Thymus (tissue), 11 donors: Measurements from ENCODE around the gene SMIM31. TPM values are rescaled to one million over a fixed set of nuclear protein-coding genes. Genes with fewer than 3 reads are reported as not detected.
A peak's percentile ranks its signal among the peaks of the same experiment; 100 is the strongest.

Experiments
- DNase-seq, 9 donors: peaks; one replicate each; pipeline ENCODE4 v3.0.0-alpha.2; 2013; ENCODE audit warnings: low spot score in 9 of 9, low read depth in 6 of 9, missing footprints in 1 of 9
- H3K27ac ChIP-seq, 2 donors: one replicate each; pipeline ENCODE4 v1.5.1; 2013; ENCODE audit warnings: control low read depth in 1 of 2, low read depth in 1 of 2, low read length in 1 of 2, mild to moderate bottlenecking in 1 of 2, moderate library complexity in 1 of 2
- H3K27me3 ChIP-seq, 2 donors: one replicate each; pipeline ENCODE4 v1.5.1; 2013; ENCODE audit warnings: low read length in 1 of 2; ENCODE audit not compliant: control insufficient read depth in 2 of 2, insufficient read depth in 1 of 2
- H3K36me3 ChIP-seq, 2 donors: one replicate each; pipeline ENCODE4 v1.5.1; 2013; ENCODE audit warnings: low read length in 1 of 2, mild to moderate bottlenecking in 1 of 2, moderate library complexity in 1 of 2; ENCODE audit not compliant: control insufficient read depth in 2 of 2, insufficient read depth in 2 of 2
- H3K4me1 ChIP-seq, 2 donors: one replicate each; pipeline ENCODE4 v1.5.1; 2013; ENCODE audit warnings: low read length in 2 of 2; ENCODE audit not compliant: control insufficient read depth in 2 of 2, insufficient read depth in 2 of 2
- H3K4me3 ChIP-seq, 2 donors: one replicate each; pipeline ENCODE4 v1.5.1; 2013; ENCODE audit warnings: low read length in 2 of 2, control low read depth in 1 of 2, mild to moderate bottlenecking in 1 of 2
- H3K9me3 ChIP-seq, 2 donors: one replicate each; pipeline ENCODE4 v1.5.1; 2013; ENCODE audit warnings: low read length in 1 of 2, mild to moderate bottlenecking in 1 of 2; ENCODE audit not compliant: control insufficient read depth in 2 of 2, insufficient read depth in 1 of 2
- WGBS: extraction: QIAGEN DNeasy Blood & Tissue Kit; methylation state at CpG from one replicate; pipeline ENCODE4 v1.1.7; 2013; 5-methylcytosine and 5-hydroxymethylcytosine counted together
- polyA plus RNA-seq: library from polyadenylated mRNA; stranded (reverse); fragments of 200-250 nt; gene quantifications from one replicate; pipeline ENCODE4 v1.2.3, GENCODE V29; 2013
- total RNA-seq: library from RNA; stranded (reverse); fragments of 120-200 nt; gene quantifications from one replicate; pipeline ENCODE4 v1.2.4, GENCODE V29; 2013
- donor health status: healthy.

SMIM31 gene
- total and polyA plus RNA-seq, 2 donors, result 0.02 TPM; not detected in 1

DNA sequence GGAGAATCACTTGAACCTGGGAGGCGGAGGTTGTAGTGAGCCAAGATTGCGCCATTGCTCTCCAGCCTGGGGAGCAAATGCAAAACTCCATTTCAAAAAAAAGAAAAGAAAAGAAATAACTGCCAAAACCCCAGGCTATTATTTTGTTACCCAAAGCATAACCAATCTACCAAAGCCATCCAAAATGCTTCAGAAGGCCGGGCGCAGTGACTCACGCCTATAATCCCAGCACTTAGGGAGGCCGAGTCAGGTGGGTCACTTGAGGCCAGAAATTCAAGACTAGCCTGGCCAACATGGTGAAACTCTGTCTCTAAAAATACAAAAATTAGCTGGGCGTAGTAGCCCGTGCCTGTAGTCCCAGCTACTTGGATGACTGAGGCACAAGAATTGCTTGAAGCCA, 49.8 kb downstream of the SMIM31 start:
- DNase-seq, result no peak
- no peaks in the 10 kb centered on the region for H3K4me1 ChIP-seq
- 96% methylated on average over 8 of the region's 8 CpGs for WGBS
- H3K27ac ChIP-seq, result no peak overlapping the region
- H3K27me3 ChIP-seq, result no peaks in the 10 kb centered on the region
- no peaks in the 10 kb centered on the region for H3K36me3 ChIP-seq
- no peak overlapping the region for H3K4me3 ChIP-seq
- H3K9me3 ChIP-seq, result no peaks in the 10 kb centered on the region

DNA sequence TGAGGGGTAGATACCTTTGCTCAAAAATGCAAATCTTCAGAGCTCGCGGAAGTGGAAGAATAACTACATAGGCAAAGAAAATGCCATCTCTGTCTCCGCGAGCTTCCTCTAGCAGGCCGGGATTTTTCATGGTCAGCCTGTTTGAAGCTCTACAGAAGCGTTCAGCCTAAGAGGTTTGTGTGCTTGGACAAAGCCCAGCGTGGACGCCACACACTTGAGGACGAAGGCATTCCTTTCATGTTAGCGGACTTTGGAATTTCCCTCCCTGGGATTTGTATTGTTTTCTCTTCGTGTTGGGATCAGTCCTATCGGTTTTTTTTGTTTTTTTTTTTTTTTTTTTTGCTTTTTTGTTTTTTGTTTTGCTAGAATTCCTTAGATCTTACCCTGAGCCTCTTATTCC, 53.7 kb downstream of the SMIM31 start:
- WGBS, result 80% methylated on average over 12 of the region's 12 CpGs
- no peaks in the 10 kb centered on the region for H3K27me3 ChIP-seq
- H3K4me1 ChIP-seq, result no peaks in the 10 kb centered on the region
- no peaks in the 10 kb centered on the region for H3K36me3 ChIP-seq
- peak in 2 of 9 donors; percentile 1 to 2 for DNase-seq
- H3K27ac ChIP-seq, result no peak overlapping the region
- no peak overlapping the region for H3K4me3 ChIP-seq
- no peaks in the 10 kb centered on the region for H3K9me3 ChIP-seq

DNA sequence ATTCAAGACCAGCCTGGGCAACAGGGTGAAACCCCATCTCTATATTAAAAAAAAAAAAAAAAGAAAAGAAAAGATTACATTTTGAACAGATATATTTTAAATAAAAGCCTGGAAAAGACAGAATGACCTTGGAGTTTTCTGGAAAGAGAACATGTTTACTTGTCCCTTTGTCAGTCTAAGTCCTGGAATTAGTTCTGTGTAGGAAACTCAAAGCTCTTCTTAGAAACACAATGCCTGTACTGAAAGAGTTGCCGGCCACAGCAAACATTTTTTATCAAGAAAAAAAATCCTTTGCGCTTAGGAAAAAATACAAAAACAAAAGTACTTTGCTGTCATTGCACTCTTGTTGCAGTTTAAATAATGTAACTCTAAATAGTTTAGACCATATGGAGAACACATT, 59.6 kb downstream of the SMIM31 start:
- H3K27me3 ChIP-seq, result no peaks in the 10 kb centered on the region
- WGBS, result 90% methylated on average over 2 of the region's 2 CpGs
- no peak overlapping the region for H3K4me3 ChIP-seq
- no peaks in the 10 kb centered on the region for H3K9me3 ChIP-seq
- H3K27ac ChIP-seq, result no peak overlapping the region
- DNase-seq, result no peak
- H3K36me3 ChIP-seq, result no peaks in the 10 kb centered on the region
- H3K4me1 ChIP-seq, result no peaks in the 10 kb centered on the region

DNA sequence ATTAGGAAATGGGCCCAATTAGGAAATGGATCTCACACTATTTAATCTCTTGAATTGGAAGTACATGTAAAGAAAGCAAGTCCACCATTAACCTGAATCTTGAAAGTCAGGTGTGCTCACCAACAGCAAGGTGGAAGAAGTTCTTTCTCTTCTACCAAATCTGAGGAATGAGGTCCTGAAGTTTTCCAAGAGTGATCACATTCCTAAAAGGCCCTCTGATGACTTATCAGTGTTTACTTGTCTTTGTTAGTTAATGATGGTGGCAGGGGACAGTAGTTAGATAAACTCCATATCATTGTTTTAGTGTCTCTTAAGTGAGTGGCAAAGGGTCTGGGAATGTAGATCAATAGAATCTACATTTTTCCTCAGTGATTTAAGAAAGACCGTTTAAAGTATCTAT, 61.8 kb downstream of the SMIM31 start:
- Histone ChIP-seq H3K4me3 (no peak overlapping the region), H3K4me1 (no peaks in the 10 kb centered on the region), H3K27ac (no peak overlapping the region), H3K36me3 (no peaks in the 10 kb centered on the region), H3K27me3 (no peaks in the 10 kb centered on the region), H3K9me3 (no peaks in the 10 kb centered on the region)
- WGBS, result 34% methylated on average over 1 of the region's 1 CpG
- no peak for DNase-seq

DNA sequence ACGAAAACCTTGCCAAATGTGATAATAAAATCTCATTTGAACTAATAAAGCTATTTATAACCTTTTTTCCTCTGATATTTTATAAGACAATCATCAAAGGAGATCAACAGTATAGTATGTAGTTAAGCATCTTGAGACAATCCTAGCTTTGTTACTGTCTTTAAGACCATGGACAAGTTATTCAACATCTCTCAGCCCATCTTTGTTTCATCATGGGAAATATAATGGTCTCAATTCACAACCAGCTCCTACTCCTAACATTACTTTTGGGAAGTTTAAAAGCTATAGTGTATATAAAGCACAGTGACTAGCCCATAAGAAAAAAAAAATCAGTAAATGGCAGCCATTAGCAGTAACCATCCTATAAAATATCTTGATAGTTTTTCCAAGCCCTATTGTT, 65.4 kb downstream of the SMIM31 start:
- no peaks in the 10 kb centered on the region for H3K36me3 ChIP-seq
- no peak overlapping the region for H3K4me3 ChIP-seq

DNA sequence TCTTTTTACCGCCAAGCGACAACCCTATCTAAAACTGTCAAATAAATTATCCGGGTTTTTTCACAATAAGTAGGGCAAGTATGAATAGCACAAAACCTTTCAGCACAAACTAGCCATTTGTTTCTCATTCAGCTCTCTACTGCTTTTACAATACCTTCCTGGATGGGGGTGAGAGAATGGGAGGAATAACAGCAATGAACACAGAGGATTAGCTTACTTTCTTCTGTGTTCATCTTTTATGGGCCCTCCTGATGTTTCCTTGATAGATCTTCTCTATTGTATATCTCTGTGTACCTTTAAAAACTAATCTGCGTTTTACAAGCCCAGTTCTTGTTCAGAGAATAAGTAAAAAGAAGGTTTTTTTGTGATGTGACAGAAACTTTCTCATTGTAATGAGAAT, 67.8 kb downstream of the SMIM31 start:
- H3K4me1 ChIP-seq, result no peaks in the 10 kb centered on the region
- DNase-seq, result no peak
- H3K27me3 ChIP-seq, result no peaks in the 10 kb centered on the region
- H3K36me3 ChIP-seq, result no peaks in the 10 kb centered on the region
- 38% methylated on average over 4 of the region's 4 CpGs for WGBS
- H3K4me3 ChIP-seq, result no peak overlapping the region
- H3K9me3 ChIP-seq, result no peaks in the 10 kb centered on the region
- H3K27ac ChIP-seq, result no peak overlapping the region

More for the DNA sequence above, 65.4 kb downstream of the SMIM31 start:
- Histone ChIP-seq H3K27ac (no peak overlapping the region), H3K27me3 (no peaks in the 10 kb centered on the region), H3K9me3 (no peaks in the 10 kb centered on the region), H3K4me1 (no peaks in the 10 kb centered on the region)
- 93% methylated on average over 1 of the region's 1 CpG for WGBS
- no peak for DNase-seq

DNA sequence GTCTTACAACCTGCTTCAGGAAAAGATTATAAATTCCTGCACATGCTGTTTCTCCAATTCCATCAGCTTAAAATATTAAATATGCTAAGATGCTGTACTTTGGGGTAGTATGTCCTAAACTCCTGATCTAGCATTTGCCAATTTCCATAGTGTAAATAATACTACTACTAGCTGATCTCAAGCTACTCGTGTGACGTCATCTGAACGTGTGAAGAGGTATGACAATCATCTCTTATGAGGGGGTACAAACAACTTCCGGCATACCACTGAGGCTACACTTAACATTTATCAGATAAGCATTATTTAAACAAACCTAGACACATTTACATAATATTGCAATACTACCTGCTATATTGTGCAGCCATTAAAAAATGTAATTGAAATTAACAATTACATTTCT, 70.7 kb downstream of the SMIM31 start:
- no peak for DNase-seq
- Histone ChIP-seq H3K27ac (no peak overlapping the region), H3K4me1 (no peaks in the 10 kb centered on the region), H3K27me3 (no peaks in the 10 kb centered on the region), H3K36me3 (no peaks in the 10 kb centered on the region), H3K4me3 (no peak overlapping the region), H3K9me3 (no peaks in the 10 kb centered on the region)
- WGBS, result 96% methylated on average over 4 of the region's 4 CpGs

DNA sequence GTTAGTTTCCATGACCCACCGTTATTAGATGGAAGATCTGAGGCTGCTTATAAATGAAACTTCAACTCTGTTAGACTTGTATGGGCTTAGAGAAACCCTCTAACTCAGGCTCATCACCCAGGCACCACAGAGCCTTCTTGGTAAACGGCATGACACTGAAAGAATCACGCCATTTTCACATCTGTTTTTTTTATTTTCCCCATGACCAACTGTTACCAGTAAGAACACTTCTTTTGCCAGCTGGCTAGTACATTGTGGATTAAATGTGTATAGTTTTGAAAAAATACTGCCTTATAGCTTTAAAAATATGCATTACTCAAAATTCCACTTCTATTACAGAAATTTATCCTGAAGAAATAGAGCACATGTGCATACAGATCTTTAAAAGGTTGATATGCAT, 75.0 kb downstream of the SMIM31 start:
- Histone ChIP-seq H3K27me3 (no peaks in the 10 kb centered on the region), H3K36me3 (no peaks in the 10 kb centered on the region), H3K4me3 (no peak overlapping the region), H3K4me1 (no peaks in the 10 kb centered on the region), H3K27ac (no peak overlapping the region), H3K9me3 (no peaks in the 10 kb centered on the region)
- 94% methylated on average over 3 of the region's 3 CpGs for WGBS
- DNase-seq, result no peak

DNA sequence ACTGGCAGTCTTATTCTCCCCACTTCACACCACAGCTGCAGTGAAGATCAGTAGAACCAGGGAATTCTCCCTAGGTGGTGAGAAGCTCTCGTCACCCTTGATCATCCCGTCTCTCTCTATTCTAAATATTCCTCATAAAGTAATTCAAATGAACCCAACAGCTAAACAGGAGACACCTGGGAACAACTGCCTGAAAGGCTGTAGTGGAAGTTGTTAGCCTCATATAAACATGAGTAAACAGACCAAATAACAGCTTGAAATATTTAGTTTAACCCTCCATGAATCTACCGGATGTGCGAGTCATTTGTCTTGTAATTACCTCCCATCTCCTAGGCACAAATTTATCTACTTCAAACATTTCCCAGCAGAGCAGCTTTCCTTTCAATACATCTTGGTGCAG, 92.6 kb downstream of the SMIM31 start:
- 72% methylated on average over 4 of the region's 4 CpGs for WGBS
- no peaks in the 10 kb centered on the region for H3K27me3 ChIP-seq
- DNase-seq, result no peak
- no peak overlapping the region for H3K4me3 ChIP-seq
- no peaks in the 10 kb centered on the region for H3K4me1 ChIP-seq
- H3K9me3 ChIP-seq, result no peaks in the 10 kb centered on the region
- no peak overlapping the region for H3K27ac ChIP-seq
- no peaks in the 10 kb centered on the region for H3K36me3 ChIP-seq

DNA sequence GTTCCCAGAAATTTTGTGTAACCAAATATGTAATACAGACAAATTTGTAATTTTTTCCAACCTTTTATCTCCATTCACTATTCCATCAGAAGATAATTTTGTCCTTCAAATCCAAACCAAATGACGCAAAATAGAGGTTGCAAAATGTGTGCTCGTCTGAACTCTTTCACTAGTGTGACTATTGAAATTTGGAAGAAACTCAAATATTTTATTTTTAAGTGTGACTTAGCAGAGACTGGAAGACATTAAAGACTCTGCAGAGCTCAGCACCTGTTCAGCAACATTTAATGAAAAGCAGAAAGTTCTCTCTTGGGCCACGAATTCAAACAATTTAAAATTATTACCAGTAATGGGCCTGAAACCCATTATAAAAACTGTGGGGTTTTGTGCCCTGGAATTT, 93.1 kb downstream of the SMIM31 start:
- Histone ChIP-seq H3K9me3 (no peaks in the 10 kb centered on the region), H3K36me3 (no peaks in the 10 kb centered on the region), H3K4me1 (no peaks in the 10 kb centered on the region), H3K27me3 (no peaks in the 10 kb centered on the region), H3K4me3 (no peak overlapping the region), H3K27ac (no peak overlapping the region)
- WGBS, result 87% methylated on average over 3 of the region's 3 CpGs
- DNase-seq, result no peak
